Smooth muscle cell (in vitro differentiated cells): ENCODE measurements around the gene SKIDA1. TPM values are rescaled to one million over a fixed set of nuclear protein-coding genes. Genes with fewer than 3 reads are reported as not detected.

Experiments used
- DNase-seq: peaks from one replicate; lab custom pipeline; 2025; ENCODE audit not compliant: unreplicated experiment; lab: John Stamatoyannopoulos, UW
- H2AFZ ChIP-seq: fragments of 200-600 bp; sonication (generic); 2 replicates; pipeline ENCODE4 v1.6.0; 2016; ENCODE audit warnings: antibody characterized with exemption, low read depth, mild to moderate bottlenecking
- H3F3A ChIP-seq: fragments of 200-600 bp; sonication (generic); 2 replicates; pipeline ENCODE4 v1.6.0; 2017; ENCODE audit warnings: antibody characterized with exemption, low read depth
- H3K27ac ChIP-seq: fragments of 200-600 bp; sonication (generic); 2 replicates; pipeline ENCODE4 v1.5.1; 2016; ENCODE audit warnings: low read depth, mild to moderate bottlenecking
- H3K27me3 ChIP-seq: fragments of 200-600 bp; sonication (generic); 2 replicates; pipeline ENCODE4 v1.6.1; 2016; ENCODE audit warnings: low read depth, mild to moderate bottlenecking
- H3K36me3 ChIP-seq: fragments of 200-600 bp; sonication (generic); 2 replicates; pipeline ENCODE4 v1.5.1; 2016; ENCODE audit warnings: low read depth
- H3K4me1 ChIP-seq: fragments of 200-600 bp; sonication (generic); 2 replicates; pipeline ENCODE4 v1.5.1; 2016; ENCODE audit warnings: low read depth
- H3K4me2 ChIP-seq: fragments of 200-600 bp; sonication (generic); 2 replicates; pipeline ENCODE4 v1.6.0; 2016; ENCODE audit warnings: mild to moderate bottlenecking
- H3K4me3 ChIP-seq: fragments of 200-600 bp; sonication (generic); 2 replicates; pipeline ENCODE4 v1.5.1; 2016; ENCODE audit warnings: mild to moderate bottlenecking
- H3K79me2 ChIP-seq: fragments of 200-600 bp; sonication (generic); 2 replicates; pipeline ENCODE4 v1.6.0; 2016; ENCODE audit warnings: low read depth, mild to moderate bottlenecking
- H3K9ac ChIP-seq: fragments of 200-600 bp; sonication (generic); 2 replicates; pipeline ENCODE4 v1.6.0; 2016; ENCODE audit warnings: low read depth
- H3K9me3 ChIP-seq: fragments of 200-600 bp; sonication (generic); replicated peaks from 2 replicates; pipeline ENCODE4 v1.5.1; 2016; ENCODE audit warnings: low read depth
- H4K20me1 ChIP-seq: fragments of 200-600 bp; sonication (generic); 2 replicates; pipeline ENCODE4 v1.6.0; 2016; ENCODE audit warnings: low read depth
- WGBS: methylation state at CpG from one replicate; pipeline ENCODE4 v1.1.7; 2016; ENCODE audit warnings: low lambda C conversion rate; 5-methylcytosine and 5-hydroxymethylcytosine counted together
- polyA plus RNA-seq: library from polyadenylated mRNA; unstranded; fragments of >200 nt; fragmentation: Nextera tagmentation; extraction: Ambion mirVana; gene quantifications from 2 replicates; pipeline ENCODE4 v1.2.1, GENCODE V29; 2016
- total RNA-seq: library from RNA; depleted of rRNA; stranded (reverse); fragments of >200 nt; gene quantifications from 2 replicates; pipeline ENCODE4 v1.2.3, GENCODE V29; 2014
- TF ChIP-seq, protein P1 (sequence below): fragments of 200-600 bp; sonication (generic); IDR thresholded peaks from 2 replicates; pipeline ENCODE4 v1.5.1; 2017; ENCODE audit warnings: borderline replicate concordance, mild to moderate bottlenecking, antibody characterized with exemption; ENCODE audit not compliant: insufficient read depth, poor library complexity, severe bottlenecking

The SKIDA1 gene
- total and polyA plus RNA-seq, 2 experiments from 2014 or later = 0.53 to 1.8 TPM

GRCh38 chr10:21526860-21527597 lies 1.5 kb upstream of the SKIDA1 start:
- Histone ChIP-seq H3K9me3 (no peaks in the 10 kb centered on the region), H3K27me3 (no peaks in the 10 kb centered on the region), H4K20me1 (no peaks in the 10 kb centered on the region), H3F3A (peaks cover 20% of the 10 kb centered on the region), H2AFZ (peak overlapping the region; percentile 89), H3K4me2 (peak overlapping the region; percentile 98), H3K4me3 (peak overlapping the region; percentile 86), H3K9ac (peak overlapping the region; percentile 94), H3K4me1 (peaks cover 50% of the 10 kb centered on the region), H3K79me2 (peaks cover 58% of the 10 kb centered on the region), H3K27ac (peak overlapping the region; percentile 98), H3K36me3 (no peaks in the 10 kb centered on the region)
- WGBS = 1% methylated on average over 25 of the region's 68 CpGs
- TF ChIP-seq, protein P1, sequence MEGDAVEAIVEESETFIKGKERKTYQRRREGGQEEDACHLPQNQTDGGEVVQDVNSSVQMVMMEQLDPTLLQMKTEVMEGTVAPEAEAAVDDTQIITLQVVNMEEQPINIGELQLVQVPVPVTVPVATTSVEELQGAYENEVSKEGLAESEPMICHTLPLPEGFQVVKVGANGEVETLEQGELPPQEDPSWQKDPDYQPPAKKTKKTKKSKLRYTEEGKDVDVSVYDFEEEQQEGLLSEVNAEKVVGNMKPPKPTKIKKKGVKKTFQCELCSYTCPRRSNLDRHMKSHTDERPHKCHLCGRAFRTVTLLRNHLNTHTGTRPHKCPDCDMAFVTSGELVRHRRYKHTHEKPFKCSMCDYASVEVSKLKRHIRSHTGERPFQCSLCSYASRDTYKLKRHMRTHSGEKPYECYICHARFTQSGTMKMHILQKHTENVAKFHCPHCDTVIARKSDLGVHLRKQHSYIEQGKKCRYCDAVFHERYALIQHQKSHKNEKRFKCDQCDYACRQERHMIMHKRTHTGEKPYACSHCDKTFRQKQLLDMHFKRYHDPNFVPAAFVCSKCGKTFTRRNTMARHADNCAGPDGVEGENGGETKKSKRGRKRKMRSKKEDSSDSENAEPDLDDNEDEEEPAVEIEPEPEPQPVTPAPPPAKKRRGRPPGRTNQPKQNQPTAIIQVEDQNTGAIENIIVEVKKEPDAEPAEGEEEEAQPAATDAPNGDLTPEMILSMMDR = no peak
- DNase-seq = no peak

DNA sequence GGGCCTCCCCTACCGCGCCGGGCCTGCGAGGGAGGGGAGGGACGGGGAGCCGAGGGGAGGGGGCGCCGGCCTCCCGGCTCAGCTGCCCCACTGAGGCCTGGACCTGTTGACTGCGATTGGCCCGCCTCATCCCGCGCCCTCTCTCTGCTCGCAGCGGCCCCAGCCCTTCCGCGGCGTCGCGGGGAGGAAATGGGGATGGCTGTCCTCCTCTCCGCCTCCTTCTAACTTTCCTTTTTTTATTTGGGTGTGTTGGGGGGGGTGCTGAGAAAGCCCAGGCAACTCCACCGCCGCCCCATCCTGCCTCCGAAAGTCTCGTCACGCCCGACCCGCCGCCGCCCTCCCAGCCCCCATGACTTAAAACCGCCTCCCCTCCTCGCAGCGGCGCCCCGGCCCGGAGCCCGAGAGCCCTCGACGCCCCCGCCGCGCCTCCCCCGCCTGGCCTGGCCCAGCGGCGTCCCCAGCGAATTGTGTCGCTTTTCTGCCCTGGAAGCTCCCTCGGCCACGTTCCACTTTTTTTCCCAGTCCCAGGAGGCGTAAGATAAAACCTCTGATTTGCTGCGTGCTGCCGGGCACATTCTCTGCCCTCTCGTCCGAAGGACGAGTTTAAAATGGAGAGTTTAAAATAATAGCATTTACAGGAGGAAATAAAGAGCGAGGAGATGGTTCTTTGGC lies 842 bp upstream of the SKIDA1 start:
- Histone ChIP-seq H3K9ac (peak overlapping the region; percentile 94), H3K27me3 (no peaks in the 10 kb centered on the region), H3F3A (peaks cover 20% of the 10 kb centered on the region), H4K20me1 (no peaks in the 10 kb centered on the region), H3K4me2 (peak overlapping the region; percentile 98), H3K36me3 (no peaks in the 10 kb centered on the region), H2AFZ (peak overlapping the region; percentile 89), H3K79me2 (peaks cover 57% of the 10 kb centered on the region), H3K9me3 (no peaks in the 10 kb centered on the region), H3K27ac (peak overlapping the region; percentile 98), H3K4me3 (peak overlapping the region; percentile 86), H3K4me1 (peaks cover 50% of the 10 kb centered on the region)
- DNase-seq = peak; percentile 92
- under 1% methylated on average over 27 of the region's 56 CpGs for WGBS
- TF ChIP-seq, protein P1 = no peak

- peak overlapping the region; percentile 98 for H3K4me2 ChIP-seq
- H3K27ac ChIP-seq = peak overlapping the region; percentile 98
- peaks cover 48% of the 10 kb centered on the region for H3K4me1 ChIP-seq
- under 1% methylated on average over 23 of the region's 23 CpGs for WGBS
- no peak for DNase-seq
- no peaks in the 10 kb centered on the region for H3K9me3 ChIP-seq
- TF ChIP-seq, protein P1 = no peak
- H3K79me2 ChIP-seq = peaks cover 51% of the 10 kb centered on the region
- peak overlapping the region; percentile 94 for H3K9ac ChIP-seq
- H2AFZ ChIP-seq = peak overlapping the region; percentile 89
- H3K27me3 ChIP-seq = no peaks in the 10 kb centered on the region
- no peaks in the 10 kb centered on the region for H4K20me1 ChIP-seq
- peak overlapping the region; percentile 86 for H3K4me3 ChIP-seq
- no peaks in the 10 kb centered on the region for H3K36me3 ChIP-seq
- peaks cover 20% of the 10 kb centered on the region for H3F3A ChIP-seq
Measured at GRCh38 chr10:21524526-21525366, 736 bp downstream of the SKIDA1 start.
